Measurements from ENCODE around the gene EOLA2. TPM values are rescaled to one million over a fixed set of nuclear protein-coding genes. Genes with fewer than 3 reads are reported as not detected.
A peak's percentile ranks its signal among the peaks of the same experiment; 100 is the strongest.
"Not testable (repeated sequence)": the region's sequence is repeated elsewhere in the genome, so short reads cannot be mapped to it uniquely, and the experiment has no call there.

EOLA2 gene
- total RNA-seq, 6 experiments from 2014 or later: 30.1 to 36.7 (median 31.4) TPM

- TF ChIP-seq CTCF (IDR thresholded peaks at IDR 0.05): no peak
- H3K27ac Mint-ChIP-seq: no peak overlapping the region
- no peak overlapping the region for H3K4me3 Mint-ChIP-seq
- H3K4me1 Mint-ChIP-seq (ENCODE audit: low read depth): peaks cover 10% of the 10 kb centered on the region
- no peak for DNase-seq
- no peaks in the 10 kb centered on the region for H3K36me3 Mint-ChIP-seq (ENCODE audit: low read depth)
- no peaks in the 10 kb centered on the region for H3K27me3 Mint-ChIP-seq (ENCODE audit: insufficient read depth)
- H3K9me3 Mint-ChIP-seq: no peaks in the 10 kb centered on the region
Observed at GRCh38 chrX:149948016-149948415, 9.7 kb upstream of the EOLA2 start.

DNA sequence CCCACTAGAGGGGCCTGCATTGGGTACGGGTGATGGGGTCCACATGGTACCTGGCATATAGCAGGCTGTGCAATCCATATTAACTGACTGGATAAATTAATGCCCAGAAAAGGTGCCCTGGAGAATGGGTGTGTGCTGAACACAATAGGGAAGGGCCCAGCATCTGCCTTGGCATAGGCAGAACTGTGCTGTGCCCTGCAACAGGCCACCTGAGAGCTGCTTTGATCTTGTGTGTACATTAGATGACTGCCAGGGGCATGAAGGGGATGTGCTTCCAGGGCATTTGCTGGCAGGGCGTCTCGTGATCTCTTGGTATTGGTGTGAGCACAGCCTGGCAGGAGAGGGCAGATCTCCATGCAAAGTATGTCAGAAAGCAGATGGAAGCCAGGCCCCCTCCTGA lies 8.6 kb upstream of the EOLA2 start:
- not testable (repeated sequence) for H3K4me1 Mint-ChIP-seq (ENCODE audit: low read depth); H3K4me3 Mint-ChIP-seq; H3K9me3 Mint-ChIP-seq; H3K27me3 Mint-ChIP-seq (ENCODE audit: insufficient read depth); DNase-seq; H3K36me3 Mint-ChIP-seq (ENCODE audit: low read depth); H3K27ac Mint-ChIP-seq

- not testable (repeated sequence) for H3K4me1 Mint-ChIP-seq (ENCODE audit: low read depth); DNase-seq; H3K36me3 Mint-ChIP-seq (ENCODE audit: low read depth); H3K27me3 Mint-ChIP-seq (ENCODE audit: insufficient read depth); H3K9me3 Mint-ChIP-seq; H3K4me3 Mint-ChIP-seq; H3K27ac Mint-ChIP-seq
Observed at GRCh38 chrX:149945820-149946219, 7.5 kb upstream of the EOLA2 start.

DNA sequence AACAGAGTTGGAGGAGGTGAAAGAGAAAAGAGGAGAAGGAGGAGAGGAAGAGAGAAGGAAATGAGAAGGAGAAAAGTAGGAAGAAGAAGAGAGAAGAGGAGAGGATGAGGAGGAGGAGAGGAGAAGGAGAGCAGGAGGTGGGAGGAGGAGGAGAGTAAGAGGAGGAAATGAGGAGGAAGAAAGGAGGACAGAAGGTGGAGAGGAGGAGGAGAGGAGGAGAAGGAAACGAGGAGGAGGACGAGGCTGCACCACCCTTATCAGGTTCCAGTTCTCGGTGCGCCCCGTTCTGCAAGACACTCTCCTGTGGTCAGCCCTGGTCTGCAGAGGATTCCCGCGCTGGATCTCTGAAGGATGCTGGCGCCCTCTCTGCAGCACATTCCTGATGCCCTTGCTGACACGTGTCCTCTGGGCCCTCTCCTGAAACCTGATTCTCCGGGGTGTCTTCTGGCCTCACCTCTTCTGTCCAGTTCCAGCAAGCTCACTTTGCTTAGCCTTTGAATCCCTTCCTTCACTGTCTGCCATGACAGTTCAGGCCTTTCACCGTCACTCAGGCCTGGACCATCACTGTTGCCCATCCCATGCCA lies 6.9 kb upstream of the EOLA2 start:
- not testable (repeated sequence) for H3K36me3 Mint-ChIP-seq (ENCODE audit: low read depth); H3K27ac Mint-ChIP-seq; H3K4me1 Mint-ChIP-seq (ENCODE audit: low read depth); H3K4me3 Mint-ChIP-seq; DNase-seq; H3K27me3 Mint-ChIP-seq (ENCODE audit: insufficient read depth); H3K9me3 Mint-ChIP-seq

GRCh38 chrX:149940674-149941024 lies 2.4 kb upstream of the EOLA2 start:
- H3K27me3 Mint-ChIP-seq (ENCODE audit: insufficient read depth); DNase-seq; H3K4me1 Mint-ChIP-seq (ENCODE audit: low read depth); H3K9me3 Mint-ChIP-seq; H3K36me3 Mint-ChIP-seq (ENCODE audit: low read depth): not testable (repeated sequence)
- TF ChIP-seq CTCF (IDR thresholded peaks at IDR 0.05): peak; percentile 68
- Mint-ChIP-seq H3K27ac (peak overlapping the region; percentile 43), H3K4me3 (peak overlapping the region; percentile 91)

GRCh38 chrX:149939905-149940673 lies 1.8 kb upstream of the EOLA2 start:
- Mint-ChIP-seq H3K4me3 (peak overlapping the region; percentile 91), H3K4me1 (ENCODE audit: low read depth) (no peaks in the 10 kb centered on the region), H3K36me3 (ENCODE audit: low read depth) (no peaks in the 10 kb centered on the region), H3K9me3 (no peaks in the 10 kb centered on the region), H3K27ac (peak overlapping the region; percentile 98), H3K27me3 (ENCODE audit: insufficient read depth) (no peaks in the 10 kb centered on the region)
- no peak for TF ChIP-seq CTCF (IDR thresholded peaks at IDR 0.05)
- DNase-seq: peak; percentile 96

DNA sequence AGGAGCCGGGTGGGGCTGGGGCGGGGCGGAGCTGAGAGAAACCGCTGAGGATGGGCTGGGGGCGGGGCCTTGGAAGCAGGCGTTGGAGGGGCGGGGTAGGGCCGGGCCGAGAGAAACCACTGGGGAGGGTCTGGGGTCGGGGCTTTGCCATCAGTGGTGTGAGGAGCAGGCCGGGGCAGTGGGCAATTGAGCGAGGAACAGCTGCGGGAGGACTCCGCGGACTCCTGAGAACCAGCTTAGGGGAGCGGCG lies 1.3 kb upstream of the EOLA2 start:
- Mint-ChIP-seq H3K9me3 (no peaks in the 10 kb centered on the region), H3K4me1 (ENCODE audit: low read depth) (no peaks in the 10 kb centered on the region), H3K4me3 (peak overlapping the region; percentile 91), H3K27ac (peak overlapping the region; percentile 98), H3K36me3 (ENCODE audit: low read depth) (no peaks in the 10 kb centered on the region), H3K27me3 (ENCODE audit: insufficient read depth) (no peaks in the 10 kb centered on the region)
- DNase-seq: no peak
- TF ChIP-seq CTCF (IDR thresholded peaks at IDR 0.05): no peak
